NOMO-1 treated with DMSO at 0.1 percent for 48 hours (cell line): ENCODE measurements around the gene DDAH2.

Source experiments
- DNase-seq: peaks from one replicate; lab custom pipeline; 2025; ENCODE audit not compliant: unreplicated experiment; lab: John Stamatoyannopoulos, UW

DDAH2 gene

GRCh38 chr6:31761343-31761742 is 32.2 kb upstream of the DDAH2 start:
- no peak for DNase-seq

DNA sequence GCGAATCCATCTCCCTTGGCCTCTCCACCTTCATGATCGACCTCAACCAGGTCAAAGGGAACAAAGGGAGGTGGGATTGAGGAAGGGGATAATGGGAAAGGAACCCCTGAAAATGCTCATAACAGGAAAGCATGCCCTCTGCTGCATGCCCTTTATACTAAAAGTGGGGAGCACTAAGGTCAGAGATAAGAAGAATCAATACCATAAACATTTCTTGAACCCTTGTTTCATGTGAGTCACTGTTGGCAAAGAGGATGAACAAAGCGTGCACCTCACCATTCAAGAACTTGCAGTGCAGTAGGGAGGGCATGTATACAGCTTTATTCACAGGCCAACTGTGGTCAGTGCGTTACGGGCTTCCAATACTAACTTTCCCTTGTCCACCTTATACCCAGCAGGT is 31.7 kb upstream of the DDAH2 start:
- no peak for DNase-seq

- DNase-seq, result no peak
Observed at GRCh38 chr6:31758281-31758680, 29.2 kb upstream of the DDAH2 start.

GRCh38 chr6:31752739-31753319 is 23.7 kb upstream of the DDAH2 start:
- DNase-seq, result no peak

- DNase-seq, result no peak
Observed at GRCh38 chr6:31750411-31751022, 21.4 kb upstream of the DDAH2 start.

GRCh38 chr6:31749301-31750036 is 20.4 kb upstream of the DDAH2 start:
- no peak for DNase-seq

GRCh38 chr6:31744422-31744821 is 15.3 kb upstream of the DDAH2 start:
- no peak for DNase-seq

DNA sequence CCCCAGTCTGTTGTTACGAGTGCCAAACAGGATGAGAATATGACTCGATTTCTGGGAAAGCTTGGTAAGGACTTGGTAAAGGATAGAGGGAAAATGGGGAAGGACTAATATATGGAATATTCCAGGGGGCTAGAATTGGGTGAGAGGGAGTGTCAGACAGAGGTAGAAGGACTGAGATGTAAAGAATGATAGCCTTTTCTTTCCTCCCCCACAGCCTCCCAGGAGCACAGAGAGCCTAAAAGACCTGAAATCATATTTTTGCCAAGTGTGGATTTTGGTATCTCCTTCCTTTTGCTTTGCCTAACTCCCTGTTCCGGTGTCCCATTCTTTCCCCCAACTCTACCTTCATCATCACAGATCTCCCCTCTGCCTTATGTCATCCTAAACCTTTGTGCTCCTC is 13.8 kb upstream of the DDAH2 start:
- DNase-seq, result no peak

- DNase-seq, result no peak
Observed at GRCh38 chr6:31741815-31742214, 12.7 kb upstream of the DDAH2 start.

DNA sequence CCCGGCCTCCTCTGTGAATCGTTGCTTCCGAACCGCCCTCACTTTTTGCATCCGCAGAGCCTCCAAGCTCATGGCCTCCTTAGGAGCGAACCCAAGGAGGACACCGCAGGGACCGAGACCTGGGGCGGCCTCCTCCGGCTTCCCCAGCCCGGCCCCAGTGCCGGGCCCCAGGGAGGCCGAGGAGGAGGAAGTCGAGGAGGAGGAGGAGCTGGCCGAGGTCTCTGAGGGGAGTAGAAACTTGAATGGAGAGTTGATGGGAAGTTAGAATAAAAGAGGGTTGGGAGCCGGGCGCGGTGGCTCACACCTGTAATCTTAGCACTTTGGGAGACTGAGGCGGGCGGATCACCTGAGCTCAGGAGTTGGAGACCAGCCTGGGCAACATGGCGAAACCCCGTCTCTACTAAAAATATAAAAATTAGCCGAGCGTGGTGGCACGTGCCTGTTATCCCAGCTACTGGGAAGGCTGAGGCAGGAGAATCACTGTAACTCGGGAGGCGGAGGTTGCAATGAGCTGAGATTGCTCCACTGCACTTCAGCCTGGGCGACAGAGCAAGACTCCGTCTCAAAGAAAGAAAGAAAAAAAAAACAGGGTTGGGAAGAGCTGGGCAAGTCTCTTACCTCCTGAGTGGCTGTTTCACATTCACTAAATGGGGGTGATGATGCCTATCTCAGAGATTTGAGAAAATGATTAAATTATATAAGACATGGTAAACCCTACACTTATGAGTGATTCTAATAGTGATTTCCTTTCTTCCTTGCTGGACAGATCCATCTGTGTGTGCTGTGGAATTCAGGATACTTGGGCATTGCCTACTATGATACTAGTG is 11.5 kb upstream of the DDAH2 start:
- DNase-seq, result peak; percentile 70

- DNase-seq, result peak; percentile 100
Observed at GRCh38 chr6:31739639-31740396, 10.7 kb upstream of the DDAH2 start, which contains the start of gene MSH5. TSS of gene MSH5 (plus strand) at chr6:31740005. CDS start at chr6:31740467, 462 bp downstream.

GRCh38 chr6:31737991-31738979 is 9.2 kb upstream of the DDAH2 start:
- DNase-seq, result peak; percentile 98

DNA sequence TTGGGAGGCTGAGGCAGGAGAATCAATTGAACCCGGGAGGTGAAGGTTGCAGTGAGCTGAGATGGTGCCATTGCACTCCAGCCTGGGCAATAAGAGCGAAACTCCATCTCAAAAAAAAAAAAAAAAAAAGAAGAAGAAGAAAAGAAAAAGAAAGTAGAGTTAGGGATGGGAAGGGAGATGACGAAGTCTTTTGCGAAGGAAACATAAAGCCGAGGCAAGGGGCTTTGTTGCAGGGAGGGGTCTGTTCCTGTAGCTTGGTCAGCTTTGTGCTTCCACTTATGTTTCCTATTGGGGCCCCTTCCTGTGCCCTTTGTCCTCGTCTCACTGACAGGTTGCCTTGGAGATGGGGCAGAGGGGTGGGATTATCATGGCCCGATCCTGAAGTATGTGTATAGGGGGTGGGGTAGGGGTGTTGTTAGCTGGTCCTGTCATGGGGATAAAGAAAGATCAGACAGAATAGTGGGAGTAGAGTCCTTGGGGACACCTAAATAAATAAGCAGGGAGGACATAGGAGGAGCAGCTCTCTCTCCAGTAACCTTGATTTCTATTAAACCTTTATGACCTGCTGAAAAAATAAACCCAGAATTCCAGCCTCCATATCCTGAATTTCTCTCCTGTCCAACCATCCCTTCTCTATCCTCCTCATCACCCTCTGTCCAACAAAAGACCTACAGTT is 8.4 kb upstream of the DDAH2 start:
- DNase-seq, result peak; percentile 86

DNA sequence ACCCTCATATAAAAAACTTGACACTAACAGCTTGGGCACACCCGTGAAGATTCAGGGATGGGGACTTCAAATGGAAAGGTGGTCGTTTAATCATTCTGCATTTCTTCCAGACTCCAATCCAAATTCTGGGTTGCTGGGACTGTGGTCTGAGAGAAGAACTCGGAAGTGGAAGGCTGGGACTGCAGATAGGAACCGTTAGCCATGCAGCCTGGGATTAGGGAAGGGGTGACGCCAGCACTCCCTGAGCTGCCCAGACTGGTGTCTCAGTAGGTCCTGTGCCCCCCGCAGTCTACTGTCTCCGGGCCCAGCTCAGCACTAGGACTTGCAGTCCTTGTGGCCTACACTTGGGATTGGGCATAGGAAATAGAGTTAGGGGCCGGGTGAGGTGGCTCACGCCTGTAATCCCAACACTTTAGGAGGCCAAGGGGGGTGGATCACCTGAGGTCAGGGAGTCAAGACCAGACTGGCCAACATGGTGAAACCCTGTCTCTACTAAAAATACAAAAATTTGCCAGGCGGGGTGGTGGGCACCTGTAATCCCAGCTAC is 7.7 kb upstream of the DDAH2 start:
- no peak for DNase-seq

- DNase-seq, result peak; percentile 87
Observed at GRCh38 chr6:31736021-31736767, 7.1 kb upstream of the DDAH2 start, which contains the start of gene CLIC1. TSS of gene CLIC1 (minus strand) at chr6:31736530. CDS start at chr6:31736300, 230 bp downstream.

DNA sequence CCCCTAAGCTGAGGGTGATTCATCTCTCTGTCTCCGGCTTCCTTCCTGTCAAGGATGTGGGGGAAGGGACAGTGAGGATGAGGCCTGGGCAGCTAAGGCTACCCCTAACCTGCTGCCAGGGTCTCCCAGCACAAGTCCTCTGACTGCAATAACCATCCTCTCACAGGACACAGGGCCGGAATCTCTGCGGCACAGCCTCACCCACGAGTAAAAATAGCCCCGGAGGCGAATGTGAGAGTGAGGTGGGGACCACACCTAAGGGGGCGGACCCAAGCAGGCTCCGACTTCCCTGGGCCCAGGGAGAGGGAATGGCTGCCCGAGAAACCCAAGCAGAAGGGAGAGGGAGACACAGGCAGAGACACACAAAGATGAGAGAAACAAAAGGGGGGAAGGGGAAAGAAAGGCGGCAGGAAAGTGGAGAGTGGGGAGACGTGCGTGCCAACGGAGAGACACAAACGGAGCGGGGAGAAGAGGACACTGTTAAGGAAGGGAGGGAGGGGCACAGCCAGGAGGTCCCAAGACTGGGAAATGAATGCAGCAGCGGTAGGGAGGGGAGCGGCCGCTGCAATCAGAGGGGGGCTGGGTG is 5.8 kb upstream of the DDAH2 start:
- DNase-seq, result peak; percentile 67

- no peak for DNase-seq
Observed at GRCh38 chr6:31734247-31734820, 5.2 kb upstream of the DDAH2 start.
